ENCODE data around the gene CMTM7. TPM values are rescaled to one million over a fixed set of nuclear protein-coding genes. Genes with fewer than 3 reads are reported as not detected.

Gene CMTM7
- total RNA-seq, 1 experiment from 2014 or later = 8.9 TPM

GRCh38 chr3:32413845-32414521 lies 22.3 kb downstream of the CMTM7 start:
- Histone ChIP-seq H3K27ac (ENCODE audit: low read length) (no peak overlapping the region), H3K27me3 (ENCODE audit: low read length) (no peaks in the 10 kb centered on the region), H2AFZ (ENCODE audit: low read length) (no peak overlapping the region), H3K36me3 (ENCODE audit: insufficient read depth, low read length) (no peaks in the 10 kb centered on the region), H3K4me3 (ENCODE audit: low read length) (no peak overlapping the region), H3K4me1 (ENCODE audit: low read length) (no peaks in the 10 kb centered on the region), H3K9ac (ENCODE audit: low read length) (no peak overlapping the region), H3K9me2 (replicated peaks; ENCODE audit: insufficient read depth, low read length) (no peaks in the 10 kb centered on the region), H3K9me3 (ENCODE audit: low read length) (no peaks in the 10 kb centered on the region), H3K4me2 (ENCODE audit: low read depth, low read length, poor library complexity, severe bottlenecking) (no peak overlapping the region), H4K20me1 (ENCODE audit: insufficient read depth, low read depth, low read length) (no peaks in the 10 kb centered on the region), H3K79me2 (ENCODE audit: low read length) (no peaks in the 10 kb centered on the region)
- DNase-seq = no peak

GRCh38 chr3:32414522-32415202 lies 23.0 kb downstream of the CMTM7 start:
- no peak overlapping the region for H3K27ac ChIP-seq (ENCODE audit: low read length)
- no peaks in the 10 kb centered on the region for H4K20me1 ChIP-seq (ENCODE audit: insufficient read depth, low read depth, low read length)
- no peaks in the 10 kb centered on the region for H3K36me3 ChIP-seq (ENCODE audit: insufficient read depth, low read length)
- no peaks in the 10 kb centered on the region for H3K9me3 ChIP-seq (ENCODE audit: low read length)
- no peak for DNase-seq
- no peaks in the 10 kb centered on the region for H3K27me3 ChIP-seq (ENCODE audit: low read length)
- no peaks in the 10 kb centered on the region for H3K79me2 ChIP-seq (ENCODE audit: low read length)
- H3K9me2 ChIP-seq (replicated peaks; ENCODE audit: insufficient read depth, low read length) = no peaks in the 10 kb centered on the region
- H3K9ac ChIP-seq (ENCODE audit: low read length) = no peak overlapping the region
- no peak overlapping the region for H3K4me3 ChIP-seq (ENCODE audit: low read length)
- H3K4me2 ChIP-seq (ENCODE audit: low read depth, low read length, poor library complexity, severe bottlenecking) = no peak overlapping the region
- H3K4me1 ChIP-seq (ENCODE audit: low read length) = no peaks in the 10 kb centered on the region
- no peak overlapping the region for H2AFZ ChIP-seq (ENCODE audit: low read length)

GRCh38 chr3:32419742-32420125 lies 28.1 kb downstream of the CMTM7 start:
- Histone ChIP-seq H3K9me3 (ENCODE audit: low read length) (no peaks in the 10 kb centered on the region), H3K36me3 (ENCODE audit: insufficient read depth, low read length) (no peaks in the 10 kb centered on the region), H3K4me3 (ENCODE audit: low read length) (no peak overlapping the region), H3K4me2 (ENCODE audit: low read depth, low read length, poor library complexity, severe bottlenecking) (no peak overlapping the region), H4K20me1 (ENCODE audit: insufficient read depth, low read depth, low read length) (no peaks in the 10 kb centered on the region), H3K9ac (ENCODE audit: low read length) (no peak overlapping the region), H3K27ac (ENCODE audit: low read length) (no peak overlapping the region), H3K79me2 (ENCODE audit: low read length) (no peaks in the 10 kb centered on the region), H3K9me2 (replicated peaks; ENCODE audit: insufficient read depth, low read length) (no peaks in the 10 kb centered on the region), H2AFZ (ENCODE audit: low read length) (no peak overlapping the region), H3K27me3 (ENCODE audit: low read length) (no peaks in the 10 kb centered on the region), H3K4me1 (ENCODE audit: low read length) (peaks cover 7% of the 10 kb centered on the region)
- no peak for DNase-seq

GRCh38 chr3:32420126-32421038 lies 28.7 kb downstream of the CMTM7 start:
- H3K27ac ChIP-seq (ENCODE audit: low read length) = no peak overlapping the region
- DNase-seq = no peak
- no peak overlapping the region for H3K4me3 ChIP-seq (ENCODE audit: low read length)

GRCh38 chr3:32421185-32421584 lies 29.5 kb downstream of the CMTM7 start:
- Histone ChIP-seq H3K4me1 (ENCODE audit: low read length) (peaks cover 7% of the 10 kb centered on the region), H3K4me2 (ENCODE audit: low read depth, low read length, poor library complexity, severe bottlenecking) (no peak overlapping the region), H3K9me3 (ENCODE audit: low read length) (no peaks in the 10 kb centered on the region), H3K79me2 (ENCODE audit: low read length) (no peaks in the 10 kb centered on the region), H3K9me2 (replicated peaks; ENCODE audit: insufficient read depth, low read length) (no peaks in the 10 kb centered on the region), H3K27me3 (ENCODE audit: low read length) (no peaks in the 10 kb centered on the region), H2AFZ (ENCODE audit: low read length) (no peak overlapping the region), H3K27ac (ENCODE audit: low read length) (no peak overlapping the region), H3K4me3 (ENCODE audit: low read length) (no peak overlapping the region), H4K20me1 (ENCODE audit: insufficient read depth, low read depth, low read length) (no peaks in the 10 kb centered on the region), H3K36me3 (ENCODE audit: insufficient read depth, low read length) (no peaks in the 10 kb centered on the region), H3K9ac (ENCODE audit: low read length) (no peak overlapping the region)
- DNase-seq = no peak

More at GRCh38 chr3:32420126-32421038, 28.7 kb downstream of the CMTM7 start:
- Histone ChIP-seq H3K27me3 (ENCODE audit: low read length) (no peaks in the 10 kb centered on the region), H3K36me3 (ENCODE audit: insufficient read depth, low read length) (no peaks in the 10 kb centered on the region), H2AFZ (ENCODE audit: low read length) (no peak overlapping the region), H3K4me1 (ENCODE audit: low read length) (peaks cover 7% of the 10 kb centered on the region), H4K20me1 (ENCODE audit: insufficient read depth, low read depth, low read length) (no peaks in the 10 kb centered on the region), H3K9ac (ENCODE audit: low read length) (no peak overlapping the region), H3K9me3 (ENCODE audit: low read length) (no peaks in the 10 kb centered on the region), H3K4me2 (ENCODE audit: low read depth, low read length, poor library complexity, severe bottlenecking) (no peak overlapping the region), H3K9me2 (replicated peaks; ENCODE audit: insufficient read depth, low read length) (no peaks in the 10 kb centered on the region), H3K79me2 (ENCODE audit: low read length) (no peaks in the 10 kb centered on the region)

- Histone ChIP-seq H2AFZ (ENCODE audit: low read length) (no peak overlapping the region), H3K79me2 (ENCODE audit: low read length) (no peaks in the 10 kb centered on the region), H3K9me2 (replicated peaks; ENCODE audit: insufficient read depth, low read length) (no peaks in the 10 kb centered on the region), H3K27me3 (ENCODE audit: low read length) (no peaks in the 10 kb centered on the region), H4K20me1 (ENCODE audit: insufficient read depth, low read depth, low read length) (no peaks in the 10 kb centered on the region), H3K36me3 (ENCODE audit: insufficient read depth, low read length) (no peaks in the 10 kb centered on the region), H3K4me1 (ENCODE audit: low read length) (peaks cover 7% of the 10 kb centered on the region), H3K4me2 (ENCODE audit: low read depth, low read length, poor library complexity, severe bottlenecking) (no peak overlapping the region), H3K27ac (ENCODE audit: low read length) (no peak overlapping the region), H3K9me3 (ENCODE audit: low read length) (no peaks in the 10 kb centered on the region), H3K4me3 (ENCODE audit: low read length) (no peak overlapping the region), H3K9ac (ENCODE audit: low read length) (no peak overlapping the region)
- no peak for DNase-seq
Observed at GRCh38 chr3:32421991-32422859, 30.6 kb downstream of the CMTM7 start.

- Histone ChIP-seq H2AFZ (ENCODE audit: low read length) (no peak overlapping the region), H3K4me2 (ENCODE audit: low read depth, low read length, poor library complexity, severe bottlenecking) (no peak overlapping the region), H3K79me2 (ENCODE audit: low read length) (no peaks in the 10 kb centered on the region), H3K4me3 (ENCODE audit: low read length) (no peak overlapping the region), H3K9me3 (ENCODE audit: low read length) (no peaks in the 10 kb centered on the region), H3K9ac (ENCODE audit: low read length) (no peak overlapping the region), H3K27me3 (ENCODE audit: low read length) (no peaks in the 10 kb centered on the region), H3K4me1 (ENCODE audit: low read length) (peaks cover 7% of the 10 kb centered on the region), H3K9me2 (replicated peaks; ENCODE audit: insufficient read depth, low read length) (no peaks in the 10 kb centered on the region), H3K36me3 (ENCODE audit: insufficient read depth, low read length) (no peaks in the 10 kb centered on the region), H3K27ac (ENCODE audit: low read length) (no peak overlapping the region), H4K20me1 (ENCODE audit: insufficient read depth, low read depth, low read length) (no peaks in the 10 kb centered on the region)
- no peak for DNase-seq
Observed at GRCh38 chr3:32422943-32423342, 31.3 kb downstream of the CMTM7 start.
